Activated CD8-positive, alpha-beta memory T cell treated with anti-CD3 and anti-CD28 coated beads for 24 hours (primary cell): Measurements from ENCODE around the gene HSPB2.
A peak's percentile ranks its signal among the peaks of the same experiment; 100 is the strongest.

Experiments
- DNase-seq: peaks from one replicate; pipeline ENCODE4 v3.0.0-alpha.2; 2020

The HSPB2 gene

DNA sequence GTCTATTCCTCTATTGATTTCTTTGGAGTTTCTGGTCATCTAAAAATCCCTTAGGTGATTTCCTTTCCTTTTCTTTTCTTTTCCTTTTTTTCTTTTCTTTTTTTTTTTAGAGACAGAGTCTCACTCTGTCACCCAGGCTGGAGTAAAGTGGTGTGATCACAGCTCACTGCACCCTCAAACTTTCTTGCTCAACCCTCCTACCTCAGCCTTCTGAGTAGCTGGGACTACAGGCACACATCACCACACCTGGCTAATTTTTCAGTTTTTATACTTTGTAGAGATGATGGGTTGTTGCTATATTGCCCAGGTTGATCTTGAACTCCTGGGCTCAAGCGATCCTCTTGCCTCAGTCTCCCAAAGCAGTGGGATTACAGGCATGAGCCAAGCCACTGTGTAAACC, 4.2 kb downstream of the HSPB2 start:
- DNase-seq, result no peak

DNA sequence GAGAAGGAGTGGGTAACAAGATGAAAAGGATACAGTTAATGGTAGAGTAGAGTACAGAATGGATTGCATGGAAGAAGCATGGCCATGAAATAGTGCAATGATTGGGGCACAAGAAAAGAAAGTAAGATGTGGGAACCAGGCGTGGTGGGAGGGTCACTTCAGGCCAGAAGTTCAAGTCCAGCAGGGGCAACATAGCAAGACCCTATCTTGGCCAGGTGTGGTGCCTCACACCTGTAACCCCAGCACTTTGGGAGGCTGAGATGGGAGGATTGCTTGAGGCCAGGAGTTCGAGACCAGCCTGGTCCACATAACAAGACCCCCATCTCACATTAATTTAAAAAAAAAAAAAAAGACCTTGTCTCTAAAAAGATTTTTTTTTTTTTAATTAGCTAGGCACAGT, 4.8 kb downstream of the HSPB2 start:
- DNase-seq, result no peak

DNA sequence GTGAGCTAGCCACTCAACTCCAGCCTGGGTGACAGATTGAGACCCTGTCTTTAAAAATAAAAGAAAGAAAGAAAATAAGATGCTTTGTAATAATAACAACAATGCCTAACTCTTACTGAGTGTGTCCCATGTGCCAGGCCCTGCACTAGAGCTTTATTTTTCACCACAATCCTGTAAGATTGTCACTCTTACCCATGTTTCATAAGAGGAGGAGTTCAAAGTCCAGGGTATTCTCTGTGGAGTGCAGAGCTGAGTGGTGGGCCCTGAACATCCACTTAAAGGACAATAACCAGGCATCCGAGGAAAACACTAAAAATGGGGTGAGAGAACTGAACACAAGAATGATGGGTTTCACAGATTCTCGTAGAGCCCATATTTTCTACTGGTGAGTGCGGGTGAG, 5.3 kb downstream of the HSPB2 start:
- no peak for DNase-seq

DNA sequence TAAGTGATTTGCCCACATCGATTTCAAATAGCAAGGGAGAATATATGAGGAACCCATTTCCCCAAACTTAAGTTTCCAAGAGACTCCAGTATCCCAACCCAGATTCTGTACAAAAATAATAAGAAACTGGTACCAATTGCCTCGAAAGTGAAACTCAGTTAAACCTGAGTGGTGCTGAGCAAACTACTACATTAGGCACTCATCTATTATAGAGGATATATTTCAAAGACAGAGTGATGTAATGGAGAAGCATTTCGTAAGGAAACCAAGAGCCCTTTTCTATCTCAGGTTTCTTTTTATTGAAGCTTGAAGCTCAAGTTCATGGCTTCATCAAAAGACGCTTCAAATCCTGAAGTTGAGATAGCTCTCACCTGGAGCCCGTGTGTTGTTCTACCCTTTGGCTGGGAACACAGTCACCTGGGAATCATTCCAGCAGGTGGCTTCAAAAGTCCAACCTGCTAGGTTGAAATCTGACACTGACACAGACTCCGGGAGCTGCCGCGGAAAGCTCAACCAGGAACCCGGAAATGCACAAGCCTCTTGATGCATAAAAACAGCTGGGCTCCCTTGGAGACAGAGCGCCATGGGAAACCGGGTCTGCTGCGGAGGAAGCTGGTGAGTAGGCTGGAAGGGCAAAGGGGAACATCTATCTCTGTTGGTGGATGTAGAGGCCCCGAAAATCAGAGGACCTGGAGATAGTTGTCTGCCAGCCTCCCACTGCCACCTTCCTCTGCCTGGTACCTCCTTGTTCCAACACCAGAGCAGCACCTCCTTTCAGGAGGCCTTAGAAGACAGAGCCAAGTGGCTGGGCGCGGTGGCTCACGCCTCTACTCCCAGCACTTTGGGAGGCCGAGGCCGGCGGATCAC, 6.1 kb downstream of the HSPB2 start, which contains the start of gene C11orf52:
C11orf52 (plus strand) TSS at position 524 of the 867 bp plus-strand sequence; CDS start at position 584, 60 bp downstream.
- no peak for DNase-seq

DNA sequence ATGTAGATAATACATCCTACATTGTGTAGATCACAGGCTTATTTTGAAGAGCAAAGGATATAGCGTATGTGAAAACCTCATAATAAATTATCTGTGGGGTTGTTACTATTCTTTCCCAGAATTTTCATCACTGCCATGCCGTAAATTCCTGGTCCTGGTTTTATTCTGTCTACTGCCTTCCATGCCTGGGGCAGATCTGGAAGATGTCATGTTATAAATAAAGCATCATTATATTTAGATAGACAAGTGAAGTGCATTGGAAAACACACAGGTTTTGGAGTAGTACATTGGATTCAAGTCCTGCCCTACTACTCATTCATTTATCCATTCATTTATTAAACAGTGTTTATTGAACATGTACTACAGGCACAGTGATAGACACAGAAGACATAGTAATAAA, 8.4 kb downstream of the HSPB2 start:
- no peak for DNase-seq

GRCh38 chr11:111921541-111922230, 9.2 kb downstream of the HSPB2 start:
- no peak for DNase-seq

DNA sequence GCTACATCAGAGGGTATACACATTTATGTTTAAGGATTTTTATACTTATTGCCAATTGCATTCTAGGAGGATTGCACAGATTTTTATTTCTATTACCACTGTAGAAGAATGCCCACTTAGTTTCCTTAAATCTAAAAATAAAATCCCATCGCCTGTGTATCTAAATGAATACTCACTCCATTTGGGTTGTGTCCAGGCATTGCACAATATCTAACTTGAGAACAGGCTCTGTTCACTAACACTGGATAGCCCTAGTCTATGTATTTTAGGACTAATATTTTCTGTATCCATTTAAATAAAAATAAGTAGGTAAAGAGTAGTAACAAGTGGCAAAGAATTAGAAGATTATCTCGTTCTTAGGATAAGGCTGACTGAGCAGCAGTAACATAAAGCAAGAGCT, 10.3 kb downstream of the HSPB2 start:
- no peak for DNase-seq

GRCh38 chr11:111923351-111923788, 10.8 kb downstream of the HSPB2 start:
- DNase-seq, result no peak

- DNase-seq, result no peak
These were observed 11.4 kb downstream of the HSPB2 start for GRCh38 chr11:111923951-111924350.

DNA sequence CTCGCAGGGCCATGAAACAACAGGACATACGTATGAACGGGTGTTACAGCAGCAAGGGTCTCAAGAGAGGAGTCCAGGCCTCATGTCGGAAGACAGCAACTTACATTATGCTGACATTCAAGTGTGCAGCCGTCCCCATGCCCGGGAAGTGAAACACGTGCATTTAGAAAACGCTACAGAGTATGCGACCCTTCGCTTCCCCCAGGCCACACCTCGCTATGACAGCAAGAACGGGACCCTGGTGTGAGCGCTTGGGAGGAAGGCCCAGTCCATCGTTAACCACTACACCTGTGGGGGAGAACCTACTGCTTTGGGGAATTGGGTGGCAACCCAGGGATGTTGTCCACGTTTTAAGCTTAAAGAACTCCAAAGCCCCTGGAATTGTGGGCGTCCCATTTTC, 13.4 kb downstream of the HSPB2 start:
- no peak for DNase-seq

GRCh38 chr11:111926505-111927391, 14.2 kb downstream of the HSPB2 start:
- DNase-seq, result peak; percentile 98

- DNase-seq, result no peak
These were observed 17.9 kb downstream of the HSPB2 start for GRCh38 chr11:111930472-111930871.

- no peak for DNase-seq
These were observed 20.0 kb downstream of the HSPB2 start for GRCh38 chr11:111932611-111932950.

DNA sequence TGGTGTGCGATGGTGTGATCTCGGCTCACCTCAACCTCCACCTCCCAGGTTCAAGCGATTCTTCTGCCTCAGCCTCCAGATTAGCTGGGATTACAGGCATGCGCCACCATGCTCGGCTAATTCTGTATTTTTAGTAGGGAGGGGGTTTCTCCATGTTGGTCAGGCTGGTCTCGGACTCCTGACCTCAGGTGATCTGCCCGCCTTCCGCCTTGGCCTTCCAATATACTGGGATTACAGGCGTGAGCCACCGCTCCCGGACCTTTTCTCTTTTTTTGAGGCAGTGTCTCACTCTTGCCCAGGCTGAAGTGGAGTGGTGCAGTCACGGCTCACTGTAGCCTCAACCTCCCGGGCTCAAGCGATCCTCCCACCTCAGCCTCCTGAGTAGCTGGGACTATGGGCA, 20.6 kb downstream of the HSPB2 start:
- peak; percentile 50 for DNase-seq

DNA sequence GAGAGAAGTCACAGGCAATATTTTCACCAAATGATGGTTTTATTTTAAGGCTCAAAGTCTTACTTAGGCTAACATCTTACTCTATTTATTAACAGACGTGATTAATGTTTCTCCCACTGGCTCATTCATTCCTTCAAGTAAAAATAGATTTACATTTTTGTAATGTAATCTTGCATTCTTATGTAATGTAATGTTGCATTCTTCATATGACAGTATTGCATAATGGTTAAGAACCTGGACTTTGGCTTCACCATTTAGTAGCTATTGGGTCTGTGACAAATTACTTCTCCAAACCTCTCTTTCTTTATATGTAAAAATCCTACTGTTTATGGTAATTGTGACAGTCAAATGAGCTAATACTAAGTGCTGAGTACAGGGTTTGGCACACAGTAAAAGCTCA, 21.3 kb downstream of the HSPB2 start:
- DNase-seq, result no peak

DNA sequence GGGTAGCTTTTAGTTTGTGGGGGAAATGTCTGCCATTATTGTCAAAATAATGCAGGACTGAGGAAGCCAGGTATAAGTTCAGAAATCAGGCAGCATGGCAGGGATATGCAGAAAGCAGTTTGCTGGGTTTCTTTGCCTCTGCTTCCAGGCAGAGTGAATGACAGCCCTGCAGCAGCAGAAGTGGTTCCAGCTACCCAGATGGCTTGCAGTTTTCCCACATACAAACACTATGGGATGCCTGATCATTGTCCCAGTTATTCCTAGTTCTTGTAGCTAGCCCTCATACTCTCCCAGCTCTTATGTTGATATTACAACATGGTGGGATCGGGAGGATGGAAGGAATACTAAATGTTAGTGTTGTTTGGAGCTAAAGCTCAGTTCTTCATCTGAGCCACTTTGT, 21.8 kb downstream of the HSPB2 start:
- DNase-seq, result no peak

DNA sequence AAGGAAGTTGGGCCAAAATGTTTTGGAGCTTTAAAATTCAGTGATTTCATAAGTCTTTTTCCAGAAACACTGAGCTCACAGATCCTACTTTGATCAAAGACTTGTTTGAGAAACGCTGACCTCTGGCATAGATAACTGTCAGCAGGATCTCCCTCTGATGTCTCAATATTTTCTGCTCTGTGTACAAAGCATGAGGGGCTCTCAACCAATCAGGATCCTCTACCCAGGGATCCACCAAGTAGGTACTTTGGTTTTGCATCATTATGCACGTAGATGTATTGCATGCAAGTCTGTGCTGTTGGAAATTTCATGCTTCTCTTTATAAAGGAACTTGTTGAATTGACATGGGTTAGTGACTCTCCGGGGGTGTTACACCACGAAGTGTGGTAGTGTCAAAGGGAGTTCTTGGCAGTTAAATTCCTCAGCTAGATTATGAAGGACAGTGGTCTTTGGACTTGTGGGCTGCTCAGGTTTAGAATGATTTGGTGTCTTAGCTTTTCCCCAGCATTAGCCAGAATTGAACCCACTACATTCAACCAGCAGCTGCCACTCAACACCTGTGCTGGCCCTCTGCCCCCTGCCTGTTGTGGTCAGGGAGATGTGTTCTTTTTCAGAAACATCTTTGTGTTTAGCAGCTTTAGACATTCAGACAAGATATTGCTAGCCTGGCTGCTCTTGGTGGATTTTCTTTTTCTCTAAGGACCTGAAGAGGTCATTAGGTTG, 22.9 kb downstream of the HSPB2 start:
- DNase-seq, result peak; percentile 58

GRCh38 chr11:111936040-111936540, 23.6 kb downstream of the HSPB2 start:
- peak; percentile 47 for DNase-seq

GRCh38 chr11:111937461-111937769, 24.9 kb downstream of the HSPB2 start:
- DNase-seq, result no peak

DNA sequence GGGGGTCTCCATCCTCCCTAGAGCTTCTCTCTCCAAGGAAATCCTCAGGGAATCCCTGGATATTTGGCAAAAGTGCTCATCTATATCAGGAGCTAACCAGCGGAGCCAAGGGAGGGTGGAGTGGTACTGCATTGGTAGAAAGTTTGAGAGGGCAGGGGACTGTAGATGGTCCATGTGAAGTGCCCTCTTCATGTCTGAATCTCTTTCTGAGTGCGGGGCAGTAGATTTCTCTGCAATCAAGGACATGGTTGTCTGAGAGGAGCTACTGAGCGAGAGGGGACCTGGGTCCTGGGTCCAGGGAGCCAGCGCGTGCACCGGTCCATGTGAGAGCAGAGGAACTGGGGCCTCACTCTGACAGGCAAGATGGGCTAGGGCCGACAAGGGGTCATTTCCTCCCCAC, 25.3 kb downstream of the HSPB2 start:
- DNase-seq, result peak; percentile 60

DNA sequence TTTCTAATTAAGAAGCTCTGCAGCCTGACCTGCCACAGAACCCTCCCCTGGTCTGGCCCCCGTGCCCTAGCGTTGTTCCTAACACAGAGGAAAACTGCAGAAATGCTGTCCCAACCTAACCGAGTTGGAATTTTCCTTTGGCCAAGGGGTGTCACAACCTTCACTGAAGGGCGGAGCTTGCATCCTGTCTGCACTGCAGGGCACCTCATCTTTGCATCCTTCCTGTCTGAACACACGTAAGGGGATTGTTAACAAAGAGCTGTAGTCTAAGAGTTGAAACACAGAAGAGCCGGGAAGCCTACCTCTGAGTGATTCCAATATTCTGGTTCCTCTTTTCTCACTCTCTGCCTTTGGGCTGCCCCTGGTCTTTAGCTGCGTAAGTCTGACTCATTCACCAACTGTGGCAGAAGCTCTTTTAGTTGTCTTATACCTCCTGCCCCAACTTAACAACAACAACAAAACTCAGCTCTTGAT, 26.2 kb downstream of the HSPB2 start:
- peak; percentile 69 for DNase-seq

GRCh38 chr11:111939836-111940604, 27.5 kb downstream of the HSPB2 start:
- DNase-seq, result no peak
